NCI-H1436 (cell line): ENCODE data around the gene C11orf91.
"Not testable (repeated sequence)": the region's sequence is repeated elsewhere in the genome, so short reads cannot be mapped to it uniquely, and the experiment has no call there.

Experiments
- DNase-seq: peaks from one replicate; lab custom pipeline; 2025; lab: John Stamatoyannopoulos, UW

C11orf91 gene

DNA sequence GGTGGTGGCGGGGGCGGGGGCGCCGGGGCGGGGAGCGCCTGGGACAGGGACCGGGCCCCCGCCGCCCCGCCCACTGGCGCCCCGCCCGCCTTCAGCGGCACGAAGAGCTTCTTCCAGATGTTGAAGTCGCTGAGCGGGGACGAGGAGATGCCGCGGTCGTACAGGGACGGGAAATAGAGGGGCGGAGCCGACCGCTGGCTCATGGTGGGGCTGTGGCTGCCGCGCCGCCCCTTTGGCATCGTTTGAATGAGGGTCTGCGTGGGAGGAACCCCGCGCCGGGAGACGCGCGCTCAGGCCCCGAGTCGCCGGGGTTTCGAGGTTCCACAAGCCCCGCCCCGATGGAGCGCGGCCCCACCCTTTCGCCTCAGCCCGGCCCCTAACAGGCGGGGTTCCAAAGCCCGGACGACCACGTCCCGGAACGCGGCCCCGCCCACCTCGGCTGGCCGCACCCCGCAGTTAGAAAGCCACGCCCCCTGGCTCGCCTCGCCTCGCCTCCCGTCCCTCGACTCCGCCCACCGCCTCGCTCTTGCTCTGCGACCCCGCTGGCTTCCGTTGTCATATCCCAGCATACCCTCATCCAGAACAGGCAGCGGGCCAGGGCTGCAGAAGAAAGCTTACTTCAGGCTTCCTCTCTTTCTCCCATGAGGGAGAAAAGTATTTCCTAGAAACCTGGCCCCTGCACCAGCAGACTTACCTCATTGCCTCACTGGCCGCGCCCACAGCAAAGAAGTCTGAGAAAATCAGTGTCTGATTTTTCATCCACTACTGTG, at the start of gene C11orf91:
Gene C11orf91 (minus strand): TSS at position 325 of the 770 bp plus-strand sequence. CDS start 86 bp downstream, at position 239.
- peak; percentile 92 for DNase-seq

DNA sequence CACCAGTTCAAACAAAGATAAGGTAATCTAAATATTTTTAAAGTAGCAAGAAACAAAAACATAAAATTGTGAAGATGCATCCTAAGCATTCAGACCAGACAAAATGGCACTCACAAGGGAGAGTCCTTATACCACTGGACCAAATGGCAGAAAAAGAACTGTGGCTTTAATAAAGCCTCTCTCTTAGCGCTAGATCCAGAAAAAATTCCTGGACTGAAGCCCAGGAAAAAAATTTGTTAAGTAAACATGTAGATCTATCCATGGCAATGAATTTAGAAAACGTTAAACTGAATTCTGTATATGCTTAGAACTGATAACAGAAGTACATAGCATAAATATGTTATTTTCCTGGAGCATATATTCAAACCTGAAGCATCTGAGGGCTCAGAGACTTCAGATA, 47.4 kb upstream of the C11orf91 start:
- DNase-seq = no peak

GRCh38 chr11:33743291-33743690, 42.7 kb upstream of the C11orf91 start:
- DNase-seq = no peak

DNA sequence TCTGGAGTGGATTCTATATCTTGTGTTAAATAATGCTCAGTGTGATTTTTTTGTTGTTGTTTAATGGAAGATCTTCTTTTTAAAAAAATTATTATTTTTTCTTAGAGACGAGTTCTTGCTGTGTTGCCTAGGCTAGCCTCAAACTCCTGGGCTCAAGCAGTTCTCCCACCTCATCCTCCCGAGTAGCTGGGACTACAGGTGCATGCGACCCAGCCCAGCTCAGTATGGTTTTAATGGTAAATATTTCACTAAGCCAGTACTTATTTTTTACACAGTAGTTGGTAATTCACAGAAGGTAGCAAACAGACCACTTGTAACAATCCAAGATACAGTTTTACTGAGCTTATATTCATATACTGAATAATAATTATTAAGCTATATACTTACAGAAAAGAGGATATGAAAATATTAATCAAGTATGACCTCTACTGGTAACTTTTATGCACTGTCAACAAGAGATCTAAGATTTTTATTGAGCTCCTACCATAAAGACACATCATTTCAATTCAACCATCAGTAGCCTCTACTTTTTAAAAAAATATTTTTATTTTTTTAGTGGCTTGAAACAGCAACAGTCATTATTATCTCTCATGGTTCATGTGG, 41.7 kb upstream of the C11orf91 start:
- DNase-seq = no peak

DNA sequence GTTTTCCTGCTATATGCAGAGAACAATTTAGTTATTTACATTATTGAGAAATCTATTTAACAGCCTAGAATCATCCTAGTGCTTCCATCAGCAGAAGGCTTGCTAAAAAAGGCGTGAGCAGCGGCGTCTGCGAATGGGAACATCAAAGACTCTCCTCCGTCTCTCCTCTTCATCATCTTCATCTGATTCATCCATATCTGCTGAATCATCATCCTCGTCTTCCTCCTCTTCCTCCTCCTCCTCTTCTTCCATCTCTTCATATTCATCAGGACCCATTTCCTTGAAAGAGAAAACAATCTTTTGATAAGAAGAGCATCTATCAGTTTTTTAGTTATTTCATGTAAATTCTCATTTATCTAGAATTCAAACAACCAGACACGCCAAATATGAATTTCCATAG, 41.2 kb upstream of the C11orf91 start:
- no peak for DNase-seq

GRCh38 chr11:33737362-33737821, 36.8 kb upstream of the C11orf91 start:
- no peak for DNase-seq

GRCh38 chr11:33736148-33736812, 35.7 kb upstream of the C11orf91 start, which contains the start of gene CD59:
TSS of gene CD59 (minus strand) at chr11:33736423. CDS start at chr11:33722445, 13,978 bp downstream.
- DNase-seq = peak; percentile 88

DNA sequence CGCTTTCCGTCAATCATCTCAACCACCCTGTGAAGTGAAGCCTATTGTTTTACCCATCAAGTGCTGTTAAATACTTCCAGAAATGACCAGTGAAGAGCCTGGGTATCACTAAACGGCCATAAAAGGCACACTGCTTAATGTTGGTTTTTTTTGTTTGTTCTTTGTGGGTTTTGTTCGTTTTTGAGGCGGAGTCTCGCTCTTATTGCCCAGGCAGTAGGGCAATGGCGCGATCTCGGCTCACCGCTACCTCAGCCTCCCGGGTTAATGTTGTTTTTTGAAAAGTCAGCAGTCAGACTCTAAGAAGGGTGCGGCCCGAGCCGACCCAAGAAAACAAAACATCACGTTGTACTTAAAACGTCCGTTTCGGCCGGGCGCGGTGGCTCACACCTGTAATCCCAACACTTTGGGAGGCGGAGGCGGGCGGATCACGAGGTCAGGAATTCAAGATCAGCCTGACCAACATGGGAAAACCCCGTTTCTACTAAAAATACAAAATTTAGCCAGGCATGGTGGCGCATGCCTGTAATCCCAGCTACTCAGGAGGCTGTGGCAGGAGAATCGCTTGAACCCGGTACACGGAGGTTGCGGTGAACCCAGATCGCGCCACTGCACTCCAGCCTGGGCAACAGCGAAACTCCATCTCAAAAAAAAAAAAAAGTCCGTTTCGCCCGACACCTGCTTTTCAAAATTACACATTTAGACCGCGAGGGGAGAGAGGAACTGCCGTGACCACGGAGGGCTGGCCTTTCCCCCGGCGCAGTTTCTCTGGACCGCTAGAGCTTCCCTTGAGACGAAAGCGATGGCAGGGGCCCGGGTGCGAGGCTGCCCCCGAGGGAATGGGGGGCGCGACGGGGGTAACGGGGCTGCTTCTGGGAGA, 34.9 kb upstream of the C11orf91 start:
- no peak for DNase-seq

GRCh38 chr11:33734441-33735270, 34.0 kb upstream of the C11orf91 start:
- DNase-seq = no peak

DNA sequence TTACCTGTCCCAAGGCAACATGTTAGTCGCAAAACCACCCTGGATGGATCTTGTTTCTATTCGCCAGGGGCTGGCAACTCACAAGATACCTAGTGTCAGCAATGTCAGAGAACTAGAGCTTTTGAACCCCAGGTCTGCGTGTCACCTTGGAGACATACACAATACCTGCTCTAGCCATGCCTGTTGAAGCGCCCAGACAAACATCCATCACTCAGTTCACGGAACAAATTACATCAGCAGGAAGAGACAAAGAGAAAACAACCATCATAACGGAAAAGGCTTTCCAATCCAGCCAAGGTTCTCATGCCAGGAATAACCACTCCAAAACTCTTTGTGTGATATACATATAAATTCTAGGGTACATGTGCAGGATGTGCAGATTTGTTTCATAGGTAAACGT, 33.4 kb upstream of the C11orf91 start:
- no peak for DNase-seq

GRCh38 chr11:33731723-33732531, 31.3 kb upstream of the C11orf91 start:
- DNase-seq = no peak

DNA sequence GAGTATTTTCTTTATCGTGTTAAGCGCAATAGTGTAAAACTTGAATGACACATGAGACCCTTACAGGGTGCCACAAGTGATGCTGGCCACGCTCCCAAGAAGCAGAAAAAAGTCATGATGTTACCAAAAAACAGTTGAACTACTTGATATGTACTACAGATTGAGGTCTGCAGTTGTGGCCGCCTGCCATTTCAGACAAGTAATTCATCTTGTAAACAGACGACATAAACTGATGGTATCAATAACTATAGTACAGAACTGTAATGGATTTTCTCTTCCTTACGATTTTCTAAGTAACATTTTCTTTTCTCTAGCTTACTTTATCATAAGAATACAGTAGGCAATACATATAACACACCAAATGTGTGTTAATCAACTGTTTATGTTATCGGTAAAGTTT, 30.1 kb upstream of the C11orf91 start:
- DNase-seq = no peak

GRCh38 chr11:33729072-33729664, 28.5 kb upstream of the C11orf91 start:
- not testable (repeated sequence) for DNase-seq

GRCh38 chr11:33727539-33727938, 26.9 kb upstream of the C11orf91 start:
- DNase-seq = not testable (repeated sequence)

- DNase-seq = no peak
Measured at GRCh38 chr11:33725496-33725895, 24.9 kb upstream of the C11orf91 start.

GRCh38 chr11:33724644-33725035, 24.0 kb upstream of the C11orf91 start:
- DNase-seq = no peak

DNA sequence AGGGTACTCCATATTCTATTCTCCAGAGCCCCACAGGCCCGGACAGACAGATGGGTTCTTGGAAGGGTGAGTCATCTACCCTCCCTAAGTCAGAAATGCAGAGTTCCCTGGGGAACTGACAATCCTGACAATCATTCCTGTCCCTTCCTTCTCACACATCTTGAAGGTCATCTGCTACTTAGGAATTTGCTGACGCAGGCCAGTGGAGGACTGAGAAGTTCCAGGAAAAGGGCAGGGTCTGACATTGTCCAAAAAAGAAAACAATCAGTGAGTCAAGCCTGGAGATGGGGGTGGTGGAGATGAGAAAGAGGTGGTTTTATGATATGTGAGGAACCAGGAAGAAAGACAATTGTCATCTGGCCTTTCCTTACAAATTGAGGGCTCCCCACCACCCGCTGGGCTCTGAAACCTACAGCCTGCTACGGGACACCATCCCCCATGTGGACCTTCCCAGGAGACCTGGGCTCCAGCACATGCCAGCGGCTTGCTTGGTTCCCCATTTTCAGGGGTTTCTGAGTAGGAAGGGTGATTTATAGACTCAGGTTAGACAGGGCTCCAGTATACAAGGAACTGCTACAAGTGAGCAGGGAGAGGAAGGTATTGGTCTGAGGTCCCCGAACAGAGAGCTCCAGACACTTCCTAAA, 22.7 kb upstream of the C11orf91 start:
- DNase-seq = no peak

GRCh38 chr11:33722590-33723234, 22.1 kb upstream of the C11orf91 start:
- no peak for DNase-seq

DNA sequence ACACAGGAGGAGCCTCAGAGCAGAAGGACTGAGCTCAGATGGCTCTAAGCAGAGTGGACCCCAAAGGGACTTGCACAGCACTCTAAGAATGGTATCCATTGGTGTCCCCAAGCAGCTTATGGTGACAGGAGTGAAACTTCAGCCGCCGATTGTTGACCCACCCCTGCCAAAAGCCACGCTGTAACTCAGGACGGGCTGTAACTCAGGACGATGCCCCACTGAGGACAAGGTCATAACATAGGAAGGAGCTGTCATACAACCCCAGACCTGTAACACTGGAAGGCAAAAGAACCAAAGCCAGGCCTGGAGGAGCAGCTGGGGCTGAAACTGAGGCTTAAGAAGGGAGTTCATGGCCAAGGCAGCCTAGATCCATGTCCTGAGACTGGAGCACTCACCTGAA, 21.4 kb upstream of the C11orf91 start:
- no peak for DNase-seq
